GM12864 (cell line): ENCODE results near the gene SMAD1.

Source experiments
- DNase-seq: peaks from one replicate; pipeline ENCODE4 v3.0.0-alpha.2; 2011; ENCODE audit warnings: low read depth
- H3K4me3 ChIP-seq: 2 replicates; pipeline ENCODE4 v1.5.1; 2011; ENCODE audit warnings: mild to moderate bottlenecking, low read depth, low read length, control low read depth
- CTCF ChIP-seq: IDR thresholded peaks from 2 replicates; pipeline ENCODE4 v1.5.1; 2011; ENCODE audit warnings: low read depth, mild to moderate bottlenecking, moderate library complexity, low read length, control low read depth, inconsistent platforms; ENCODE audit errors: missing control alignments

Gene SMAD1

GRCh38 chr4:145503486-145504072 lies 21.9 kb downstream of the SMAD1 start:
- no peak for DNase-seq
- no peak overlapping the region for H3K4me3 ChIP-seq
- no peak for TF ChIP-seq CTCF

- no peak for DNase-seq
- H3K4me3 ChIP-seq, result no peak overlapping the region
- TF ChIP-seq CTCF, result no peak
These were observed 24.3 kb downstream of the SMAD1 start for GRCh38 chr4:145505995-145506394.

GRCh38 chr4:145507636-145508035 lies 26.0 kb downstream of the SMAD1 start:
- H3K4me3 ChIP-seq, result no peak overlapping the region
- TF ChIP-seq CTCF, result no peak
- DNase-seq, result no peak

- no peak for TF ChIP-seq CTCF
- DNase-seq, result no peak
- no peak overlapping the region for H3K4me3 ChIP-seq
These were observed 30.4 kb downstream of the SMAD1 start for GRCh38 chr4:145511913-145512522.

- H3K4me3 ChIP-seq, result no peak overlapping the region
- TF ChIP-seq CTCF, result no peak
- no peak for DNase-seq
These were observed 31.5 kb downstream of the SMAD1 start for GRCh38 chr4:145513020-145513621.

- H3K4me3 ChIP-seq, result no peak overlapping the region
- DNase-seq, result no peak
- TF ChIP-seq CTCF, result no peak
These were observed 38.5 kb downstream of the SMAD1 start for GRCh38 chr4:145520172-145520571.
